ENCODE data around the gene DOK3. TPM values are rescaled to one million over a fixed set of nuclear protein-coding genes. Genes with fewer than 3 reads are reported as not detected.

The DOK3 gene
- total and polyA plus RNA-seq, 10 of the 15 experiments (the other 5 are each of a cell fraction or from before 2014, with no cell fraction given) = 6.6 to 107 (median 52.1) TPM

GRCh38 chr5:177478711-177479646 lies 30.6 kb downstream of the DOK3 start:
- Histone ChIP-seq H3K27ac (ENCODE audit: control insufficient read depth, insufficient read depth) (no peak overlapping the region), H3K9ac (ENCODE audit: control insufficient read depth, insufficient read depth, low read length) (no peak overlapping the region), H3K4me3 (no peak overlapping the region), H3K4me1 (ENCODE audit: control insufficient read depth, insufficient read depth, low read length) (peaks cover 21% of the 10 kb centered on the region), H3K4me2 (ENCODE audit: control insufficient read depth, insufficient read depth) (no peak overlapping the region), H3K9me3 (replicated peaks; ENCODE audit: control insufficient read depth, insufficient read depth, low read length) (no peaks in the 10 kb centered on the region), H3K36me3 (ENCODE audit: control insufficient read depth in 2 of 2, insufficient read depth in 2 of 2, low read length in 1 of 2) (no peaks in the 10 kb centered on the region; a peak in 2 of 4 replicates), H2AFZ (ENCODE audit: control insufficient read depth, low read depth, low read length) (peak overlapping the region; percentile 16; the same call in 1 of the 2 replicates), H3K79me2 (ENCODE audit: control insufficient read depth, insufficient read depth, low read length) (no peaks in the 10 kb centered on the region), H4K20me1 (ENCODE audit: control insufficient read depth, insufficient read depth) (no peaks in the 10 kb centered on the region), H3K27me3 (replicated peaks in 1 of 2; ENCODE audit: control insufficient read depth in 2 of 2, insufficient read depth in 2 of 2, low read length in 1 of 2) (no peaks in the 10 kb centered on the region)
- in situ Hi-C loops (cut with MboI) = no loop called here
- FAIRE-seq = no peak
- no peak for DNase-seq (ENCODE audit: low read depth, low spot score)
- ATAC-seq = peak; percentile 56
- ChIA-PET SMC1A (ENCODE audit: uncharacterized antibody, unreplicated experiment) (interaction anchor here (1.0 to 1.2 kb wide), 3 partner anchors 22 to 30 kb away, joined by 3 to 4 read pairs (median 3); no protein-coding TSS in a partner anchor), CTCF (interaction anchor here (0.7 to 2.5 kb wide), 7 partner anchors 10 to 75 kb away, joined by 3 to 13 read pairs (median 4); partner anchors contain the start of gene PDLIM7), RAD21 (ENCODE audit: unreplicated experiment) (interaction anchor here (1.4 kb wide), 1 partner anchor 15 kb away, joined by 3 read pairs; no protein-coding TSS in a partner anchor), POLR2A (interaction anchor here (0.9 to 1.2 kb wide), 2 partner anchors 15 to 35 kb away, joined by 3 to 4 read pairs; no protein-coding TSS in a partner anchor)
- 66% methylated on average over 18 of the region's 18 CpGs for WGBS (ENCODE audit: insufficient coverage, insufficient replicate concordance, low lambda C conversion rate, missing lambda C conversion rate)
- intact Hi-C loops (cut with micrococcal nuclease; ENCODE audit: unreplicated experiment) = no loop called here
- no TSS peak for BruUV-seq (replicated peaks)
- TF ChIP-seq SPI1 (IDR thresholded peaks at IDR 0.05; ENCODE audit: borderline replicate concordance, insufficient read depth, low read depth, low read length) (peak; percentile 22; the same call in 1 of the 2 replicates), GABPA (IDR thresholded peaks at IDR 0.05; ENCODE audit: low read depth) (no peak), CEBPB (IDR thresholded peaks at IDR 0.05; ENCODE audit: borderline replicate concordance in 1 of 2, low read depth in 2 of 2, low read length in 2 of 2) (peak in 1 of 2 experiments; percentile 58; a peak in 1 of 4 replicates), YY1 (IDR thresholded peaks at IDR 0.05; ENCODE audit: low read depth, low read length) (0 out of 2 replicates have a peak, but pooled peaks have one; percentile 19), RUNX3 (IDR thresholded peaks at IDR 0.05; ENCODE audit: low read length) (0 out of 2 replicates have a peak, but pooled peaks have one; percentile 38), POLR2A (IDR thresholded peaks at IDR 0.05; ENCODE audit: low read depth, low read length) (0 out of 2 replicates have a peak, but pooled peaks have one; percentile 11)

All from GM12878 (cell line).